Spleen (tissue), 11 donors: Measurements from ENCODE around the gene SLC25A51. TPM values are rescaled to one million over a fixed set of nuclear protein-coding genes. Genes with fewer than 3 reads are reported as not detected.
A peak's percentile ranks its signal among the peaks of the same experiment; 100 is the strongest.

ENCODE experiments used
- DNase-seq: peaks from one replicate; pipeline ENCODE4 v3.0.0-alpha.2; 2020
- H3K27ac ChIP-seq, 8 donors: fragments of 200-600 bp; sonication (generic) in 7 of 8; 1 replicate in 4 of 8; 2 replicates in 4 of 8; pipeline versions ENCODE4 v1.5.0 to v1.8.0; 2016 to 2021; ENCODE audit warnings: inconsistent platforms in 4 of 8, mild to moderate bottlenecking in 4 of 8, moderate library complexity in 1 of 8
- H3K27me3 ChIP-seq, 7 donors: fragments of 200-600 bp; sonication (generic) in 6 of 7; replicated peaks in 1 of 7; 1 replicate in 4 of 7; 2 replicates in 3 of 7; pipeline versions ENCODE4 v1.5.0 to v1.8.0; 2016 to 2021; ENCODE audit warnings: inconsistent platforms in 3 of 7, mild to moderate bottlenecking in 1 of 7
- H3K36me3 ChIP-seq, 6 donors: fragments of 200-600 bp; sonication (generic) in 5 of 6; 1 replicate in 4 of 6; 2 replicates in 2 of 6; pipeline versions ENCODE4 v1.5.0 to v1.8.0; 2016 to 2021; ENCODE audit warnings: inconsistent platforms in 2 of 6
- H3K4me1 ChIP-seq, 6 donors: fragments of 200-600 bp; sonication (generic) in 5 of 6; 1 replicate in 3 of 6; 2 replicates in 3 of 6; pipeline versions ENCODE4 v1.5.0 to v1.8.0; 2016 to 2021; ENCODE audit warnings: inconsistent platforms in 3 of 6
- H3K4me3 ChIP-seq, 8 donors: fragments of 200-600 bp; sonication (generic) in 7 of 8; 1 replicate in 4 of 8; 2 replicates in 4 of 8; pipeline versions ENCODE4 v1.5.0 to v1.8.0; 2016 to 2021; ENCODE audit warnings: inconsistent platforms in 4 of 8, mild to moderate bottlenecking in 4 of 8, moderate library complexity in 2 of 8
- H3K9me3 ChIP-seq, 8 donors: fragments of 200-600 bp; sonication (generic) in 7 of 8; 1 replicate in 4 of 8; 2 replicates in 4 of 8; pipeline versions ENCODE4 v1.5.0 to v1.8.0; 2016 to 2021; ENCODE audit warnings: inconsistent platforms in 4 of 8
- CTCF ChIP-seq, 11 experiments: fragments of 200-600 bp in 7 of 11; fragments of 450-650 bp in 4 of 11; sonication (generic) in 4 of 11; IDR thresholded peaks in 8 of 11; conservative IDR thresholded peaks in 3 of 11; 1 replicate in 7 of 11; 2 replicates in 4 of 11; pipeline versions ENCODE4 v1.4.0 to v1.8.0; 2016 to 2021; ENCODE audit warnings: antibody characterized with exemption in 11 of 11, inconsistent platforms in 4 of 11, mild to moderate bottlenecking in 1 of 11
- POLR2A ChIP-seq, 3 donors: fragments of 450-650 bp; IDR thresholded peaks; one replicate each; pipeline ENCODE4 v1.5.1; 2017; ENCODE audit warnings: antibody characterized with exemption in 3 of 3, mild to moderate bottlenecking in 1 of 3
- POLR2AphosphoS5 ChIP-seq, 3 donors: sonication (generic); formaldehyde crosslinking; IDR thresholded peaks; one replicate each; pipeline ENCODE4 v1.5.1; 2017; ENCODE audit warnings: antibody characterized with exemption in 3 of 3
- WGBS, 5 donors: extraction: QIAGEN DNeasy Blood & Tissue Kit in 3 of 5; methylation state at CpG; one replicate each; pipeline versions ENCODE4 v1.1.5 to v1.1.7; 2013 to 2018; 5-methylcytosine and 5-hydroxymethylcytosine counted together
- intact Hi-C: fragments of 100-400 bp; cut with DNase I; formaldehyde crosslinking; loops from one replicate; pipeline ENCODE4 v1.15.0; 2023; ENCODE audit warnings: low total_unique reads
- polyA plus RNA-seq, 3 donors: library from polyadenylated mRNA; stranded (reverse); fragments of 200-250 nt; gene quantifications; one replicate each; pipeline ENCODE4 v1.2.1, GENCODE V29; 2013
- total RNA-seq, 7 donors: library from RNA; depleted of rRNA in 3 of 7; stranded (reverse); fragments of >200 nt in 3 of 7; fragmentation: NEBNext Ultra II Directional in 4 of 7; extraction: Animal tissue kit (Norgen Biotek cat#: 25700) in 4 of 7; gene quantifications; one replicate each; pipeline versions ENCODE4 v1.1.0 to v1.2.1, GENCODE V29; 2016 to 2021
- donor health status: healthy with polysubstance abuse.
- donor health status: DM: no; HTN: no; CAD: no; lungs with moderate emphysema.
- donor health status: DM: no; HTN: no; CAD: no.
- donor health status: Bipolar disorder and iron deficiency.
- donor health status: healthy.
- donor health status: DM: no; HTN: no; CAD: no.
- donor health status: DM: yes; HTN: yes; CAD: no.

SLC25A51 gene
- total and polyA plus RNA-seq, 10 donors = 3.7 to 36.9 (median 25.4) TPM

- H3K4me1 ChIP-seq = peaks cover 0 to 26% (median 3%) of the 10 kb centered on the region in 6 donors
- H3K36me3 ChIP-seq = no peaks in the 10 kb centered on the region
- 89 to 97% (median 91%) methylated on average over 14 of the region's 14 CpGs for WGBS, 5 donors
- H3K27ac ChIP-seq = no peak overlapping the region
- peak; percentile 32 for DNase-seq
- intact Hi-C loops = no loop called here
- TF ChIP-seq POLR2A (IDR thresholded peaks at IDR 0.05) (no peak), CTCF (IDR thresholded peaks at IDR 0.05 in 8 of 11, conservative IDR thresholded peaks at IDR 0.05 in 3 of 11) (no peak), POLR2AphosphoS5 (IDR thresholded peaks at IDR 0.05) (no peak)
- H3K4me3 ChIP-seq = no peak overlapping the region
- H3K27me3 ChIP-seq = no peaks in the 10 kb centered on the region
- no peaks in the 10 kb centered on the region for H3K9me3 ChIP-seq
Measured at GRCh38 chr9:37923118-37923795, 19.3 kb upstream of the SLC25A51 start.

DNA sequence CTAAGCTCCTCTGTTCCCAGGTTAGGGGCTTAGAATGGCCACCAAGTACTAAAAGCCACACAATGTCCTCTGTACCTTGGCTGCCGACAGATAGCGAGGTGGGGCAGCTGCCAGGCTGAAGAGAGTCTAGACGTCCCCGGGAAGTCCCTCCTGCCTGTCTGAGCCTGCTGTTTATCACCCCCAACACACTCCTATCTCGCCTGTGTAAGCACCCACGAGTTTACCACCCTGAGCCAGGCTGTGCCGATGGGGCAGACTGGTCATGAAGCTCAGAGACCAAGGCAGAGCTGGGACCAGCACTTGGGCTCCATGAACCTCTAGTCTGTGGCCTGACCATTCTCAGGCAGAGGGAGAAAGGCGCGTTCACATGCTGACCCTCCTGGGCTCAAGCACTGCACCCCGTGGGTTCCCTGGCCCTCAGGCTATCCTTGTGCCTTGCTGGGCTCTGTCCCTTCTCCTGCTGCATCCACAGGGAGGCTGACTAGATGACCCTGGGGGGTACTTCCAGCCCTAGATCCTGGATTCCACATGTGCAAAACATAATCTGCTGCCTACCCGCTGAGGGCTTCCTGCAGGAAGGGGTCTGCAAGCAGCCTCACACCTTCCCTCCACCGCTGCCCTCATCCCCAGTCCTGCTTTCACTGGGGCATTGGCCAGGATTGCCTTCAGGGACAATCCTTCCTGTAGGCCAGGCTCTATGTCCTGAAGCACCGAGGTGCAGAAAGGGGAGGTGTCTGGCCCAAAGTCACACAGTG lies 18.6 kb upstream of the SLC25A51 start:
- H3K27me3 ChIP-seq = no peaks in the 10 kb centered on the region
- no peaks in the 10 kb centered on the region for H3K36me3 ChIP-seq
- H3K4me3 ChIP-seq = no peak overlapping the region
- TF ChIP-seq POLR2AphosphoS5 (IDR thresholded peaks at IDR 0.05) (no peak), CTCF (IDR thresholded peaks at IDR 0.05 in 8 of 11, conservative IDR thresholded peaks at IDR 0.05 in 3 of 11) (no peak), POLR2A (IDR thresholded peaks at IDR 0.05) (no peak)
- H3K27ac ChIP-seq = no peak overlapping the region
- 66 to 95% (median 81%) methylated on average over 9 to 13 of the region's 13 CpGs for WGBS, 5 donors
- H3K4me1 ChIP-seq = peaks cover 0 to 26% (median 3%) of the 10 kb centered on the region in 6 donors
- intact Hi-C loops = no loop called here
- peak; percentile 59 for DNase-seq
- H3K9me3 ChIP-seq = no peaks in the 10 kb centered on the region

GRCh38 chr9:37921546-37922300 lies 17.8 kb upstream of the SLC25A51 start:
- H3K4me1 ChIP-seq = peaks cover 0 to 27% (median 10%) of the 10 kb centered on the region in 6 donors
- 85 to 93% (median 89%) methylated on average over 13 to 15 of the region's 15 CpGs for WGBS, 5 donors
- no peaks in the 10 kb centered on the region for H3K27me3 ChIP-seq
- H3K36me3 ChIP-seq = no peaks in the 10 kb centered on the region
- intact Hi-C loops = no loop called here
- no peaks in the 10 kb centered on the region for H3K9me3 ChIP-seq
- TF ChIP-seq CTCF (IDR thresholded peaks at IDR 0.05 in 8 of 11, conservative IDR thresholded peaks at IDR 0.05 in 3 of 11) (no peak), POLR2AphosphoS5 (IDR thresholded peaks at IDR 0.05) (no peak), POLR2A (IDR thresholded peaks at IDR 0.05) (no peak)
- peak; percentile 53 for DNase-seq
- no peak overlapping the region for H3K27ac ChIP-seq
- H3K4me3 ChIP-seq = no peak overlapping the region

DNA sequence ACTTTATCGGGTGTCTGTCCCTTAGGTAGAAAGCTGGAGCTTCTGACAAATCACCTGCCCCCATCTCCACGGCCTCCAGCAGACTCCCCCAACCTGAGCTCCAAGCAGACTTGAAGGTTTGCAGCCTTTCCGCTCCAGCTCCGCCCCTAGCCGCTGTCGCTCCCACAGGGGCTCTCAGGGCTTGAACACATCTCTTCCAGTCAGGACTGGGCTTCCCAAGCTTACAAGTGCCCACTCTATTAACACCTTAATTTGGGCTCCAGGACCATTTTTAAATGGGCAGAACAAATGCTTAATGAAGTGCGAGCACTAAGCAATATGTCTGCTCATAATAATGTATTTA lies 17.2 kb upstream of the SLC25A51 start:
- intact Hi-C loops = no loop called here
- H3K4me3 ChIP-seq = no peak overlapping the region
- WGBS, 5 donors = 88 to 97% (median 91%) methylated on average over 7 of the region's 7 CpGs
- no peaks in the 10 kb centered on the region for H3K27me3 ChIP-seq
- peak; percentile 38 for DNase-seq
- H3K36me3 ChIP-seq = no peaks in the 10 kb centered on the region
- TF ChIP-seq POLR2AphosphoS5 (IDR thresholded peaks at IDR 0.05) (no peak), CTCF (IDR thresholded peaks at IDR 0.05 in 8 of 11, conservative IDR thresholded peaks at IDR 0.05 in 3 of 11) (no peak), POLR2A (IDR thresholded peaks at IDR 0.05) (no peak)
- no peak overlapping the region for H3K27ac ChIP-seq
- H3K4me1 ChIP-seq = peaks cover 0 to 27% (median 14%) of the 10 kb centered on the region in 6 donors
- H3K9me3 ChIP-seq = no peaks in the 10 kb centered on the region
